SK-N-SH treated with all-trans-retinoic acid at 6 μM for 48 hours (cell line): ENCODE results near the gene PRKAR1B.

ENCODE experiments used
- ATAC-seq: fragments of 200-7000 bp; cut with Tn5 transposase; 3 replicates; pipeline ENCODE4 v1.9.1; 2020; ENCODE audit warnings: mild to moderate bottlenecking, moderate library complexity
- ARNTL ChIP-seq: fragments of 450-650 bp; formaldehyde crosslinking; IDR thresholded peaks from 2 replicates; pipeline ENCODE4 v1.5.0; 2020; ENCODE audit warnings: low read depth, mild to moderate bottlenecking, moderate library complexity, borderline replicate concordance
- BACH2 ChIP-seq: fragments of 250-450 bp; sonication (Bioruptor Pico); IDR thresholded peaks from 2 replicates; pipeline ENCODE4 v1.9.0; 2021; ENCODE audit warnings: mild to moderate bottlenecking, borderline replicate concordance
- CREB5 ChIP-seq: fragments of 250-450 bp; sonication (Bioruptor Pico); IDR thresholded peaks from 2 replicates; pipeline ENCODE4 v1.5.1; 2020; ENCODE audit warnings: low read depth, mild to moderate bottlenecking, moderate library complexity
- CSDC2 ChIP-seq: fragments of 250-450 bp; sonication (Bioruptor Pico); IDR thresholded peaks from 2 replicates; pipeline ENCODE4 v1.5.0; 2020; ENCODE audit warnings: mild to moderate bottlenecking, moderate library complexity
- CSRNP3 ChIP-seq: fragments of 250-450 bp; sonication (Bioruptor Pico); IDR thresholded peaks from 2 replicates; pipeline ENCODE4 v1.5.1; 2021; ENCODE audit warnings: mild to moderate bottlenecking, moderate library complexity
- ESRRG ChIP-seq: fragments of 250-450 bp; sonication (Bioruptor Pico); IDR thresholded peaks from 2 replicates; pipeline ENCODE4 v1.6.1; 2021; ENCODE audit warnings: mild to moderate bottlenecking
- GLIS3 ChIP-seq: fragments of 250-450 bp; sonication (Bioruptor Pico); IDR thresholded peaks from 2 replicates; pipeline ENCODE4 v1.5.0; 2020; ENCODE audit warnings: mild to moderate bottlenecking, moderate library complexity
- ISL1 ChIP-seq: fragments of 250-450 bp; sonication (Bioruptor Pico); IDR thresholded peaks from 2 replicates; pipeline ENCODE4 v2.1.2; 2022; ENCODE audit warnings: mild to moderate bottlenecking, moderate library complexity
- OSR1 ChIP-seq: fragments of 250-450 bp; sonication (Bioruptor Pico); IDR thresholded peaks from 2 replicates; pipeline ENCODE4 v1.8.0; 2022; ENCODE audit warnings: moderate library complexity, mild to moderate bottlenecking, inconsistent platforms
- PATZ1 ChIP-seq: fragments of 250-450 bp; sonication (Bioruptor Pico); IDR thresholded peaks from 2 replicates; pipeline ENCODE4 v1.8.0; 2020; ENCODE audit warnings: mild to moderate bottlenecking, moderate library complexity, borderline replicate concordance
- POU6F1 ChIP-seq: fragments of 250-450 bp; sonication (Bioruptor Pico); IDR thresholded peaks from 2 replicates; pipeline ENCODE4 v1.8.0; 2021; ENCODE audit warnings: low read depth, mild to moderate bottlenecking, moderate library complexity, borderline replicate concordance
- RARB ChIP-seq: fragments of 250-450 bp; sonication (Bioruptor Pico); IDR thresholded peaks from 2 replicates; pipeline ENCODE4 v1.8.0; 2021; ENCODE audit warnings: mild to moderate bottlenecking, moderate library complexity
- SNAI2 ChIP-seq: fragments of 250-450 bp; sonication (Bioruptor Pico); IDR thresholded peaks from 2 replicates; pipeline ENCODE4 v1.5.0; 2020; ENCODE audit warnings: mild to moderate bottlenecking, moderate library complexity
- TCF4 ChIP-seq: fragments of 250-450 bp; sonication (Bioruptor Pico); IDR thresholded peaks from 2 replicates; pipeline ENCODE4 v1.8.0; 2021; ENCODE audit warnings: mild to moderate bottlenecking, moderate library complexity, borderline replicate concordance
- TSHZ2 ChIP-seq: fragments of 250-450 bp; sonication (Bioruptor Pico); IDR thresholded peaks from 2 replicates; pipeline ENCODE4 v1.5.0; 2020; ENCODE audit warnings: mild to moderate bottlenecking, moderate library complexity
- ZC3H10 ChIP-seq: fragments of 250-450 bp; sonication (Bioruptor Pico); IDR thresholded peaks from 2 replicates; pipeline ENCODE4 v1.5.1; 2021; ENCODE audit warnings: mild to moderate bottlenecking, moderate library complexity
- ZFP3 ChIP-seq: fragments of 250-450 bp; sonication (Bioruptor Pico); IDR thresholded peaks from 2 replicates; pipeline ENCODE4 v1.5.0; 2020; ENCODE audit warnings: mild to moderate bottlenecking, moderate library complexity
- ZNF565 ChIP-seq: fragments of 450-650 bp; formaldehyde crosslinking; conservative IDR thresholded peaks from 2 replicates; pipeline ENCODE4 v1.5.0; 2020; ENCODE audit warnings: low read depth, mild to moderate bottlenecking, moderate library complexity
- ZNF70 ChIP-seq: fragments of 450-650 bp; formaldehyde crosslinking; IDR thresholded peaks from 2 replicates; pipeline ENCODE4 v1.5.0; 2020; ENCODE audit warnings: mild to moderate bottlenecking, moderate library complexity

PRKAR1B gene

GRCh38 chr7:756928-757560 lies 30.0 kb upstream of the PRKAR1B start (continued):
- no peak for TF ChIP-seq POU6F1 (CRISPR knock-in tag)
- no peak for TF ChIP-seq BACH2 (CRISPR knock-in tag)
- no peak for TF ChIP-seq SNAI2 (CRISPR knock-in tag)
- TF ChIP-seq ISL1, result no peak
- TF ChIP-seq CSDC2 (CRISPR knock-in tag), result no peak
- no peak for TF ChIP-seq TCF4 (CRISPR knock-in tag)
- no peak for TF ChIP-seq ZC3H10 (CRISPR knock-in tag)
- TF ChIP-seq, all 23 proteins: peak for 0

- ATAC-seq, result no peak
Measured at GRCh38 chr7:756231-756927, 29.3 kb upstream of the PRKAR1B start.

GRCh38 chr7:755413-755805 lies 28.3 kb upstream of the PRKAR1B start:
- ATAC-seq, result no peak
- TF ChIP-seq PATZ1 (CRISPR knock-in tag), result no peak
- no peak for TF ChIP-seq ESRRG (CRISPR knock-in tag)
- TF ChIP-seq OSR1 (CRISPR knock-in tag), result no peak
- TF ChIP-seq ZNF70, result no peak
- no peak for TF ChIP-seq BACH2 (CRISPR knock-in tag)
- TF ChIP-seq SNAI2 (CRISPR knock-in tag), result no peak
- no peak for TF ChIP-seq TSHZ2
- no peak for TF ChIP-seq GLIS3
- no peak for TF ChIP-seq CREB5 (CRISPR knock-in tag)
- TF ChIP-seq CSDC2 (CRISPR knock-in tag), result no peak

More at GRCh38 chr7:756231-756927, 29.3 kb upstream of the PRKAR1B start:
- TF ChIP-seq SNAI2 (CRISPR knock-in tag) (no peak), BACH2 (CRISPR knock-in tag) (no peak), CREB5 (CRISPR knock-in tag) (no peak), ARNTL (no peak), ZC3H10 (CRISPR knock-in tag) (no peak), ZNF565 (CRISPR knock-in tag) (no peak), RARB (CRISPR knock-in tag) (no peak), PATZ1 (CRISPR knock-in tag) (no peak), ZFP3 (CRISPR knock-in tag) (no peak), ESRRG (CRISPR knock-in tag) (no peak), CSRNP3 (CRISPR knock-in tag) (no peak), OSR1 (CRISPR knock-in tag) (no peak), CSDC2 (CRISPR knock-in tag) (no peak), ISL1 (no peak)
